Liver (tissue), 3 donors: ENCODE data around the gene SRGAP1.

Experiments
- CTCF ChIP-seq: fragments of 150-350 bp; IDR thresholded peaks from 2 replicates; pipeline ENCODE4 v1.5.1; 2017; ENCODE audit warnings: improper control_type of control experiment, low read depth, low read length; ENCODE audit not compliant: missing input control
- FOXA2 ChIP-seq: IDR thresholded peaks from 2 replicates; pipeline ENCODE4 v1.6.1; 2016; ENCODE audit warnings: antibody characterized with exemption
- GABPA ChIP-seq, 2 donors: IDR thresholded peaks in 1 of 2; conservative IDR thresholded peaks in 1 of 2; 2 replicates each; pipeline ENCODE4 v1.6.1; 2016; ENCODE audit warnings: antibody characterized with exemption in 2 of 2, mild to moderate bottlenecking in 1 of 2, moderate library complexity in 1 of 2
- JUND ChIP-seq, 2 donors: IDR thresholded peaks; 2 replicates each; pipeline ENCODE4 v1.6.1; 2016; ENCODE audit warnings: antibody characterized with exemption in 2 of 2
- MAX ChIP-seq: IDR thresholded peaks from 2 replicates; pipeline ENCODE4 v1.6.1; 2016; ENCODE audit warnings: antibody characterized with exemption
- NR2F2 ChIP-seq: IDR thresholded peaks from 2 replicates; pipeline ENCODE4 v1.6.1; 2016; ENCODE audit warnings: antibody characterized with exemption
- RAD21 ChIP-seq, 2 donors: IDR thresholded peaks; 2 replicates each; pipeline ENCODE4 v1.6.1; 2016; ENCODE audit warnings: antibody characterized with exemption in 2 of 2, mild to moderate bottlenecking in 2 of 2
- REST ChIP-seq: IDR thresholded peaks from 2 replicates; pipeline ENCODE4 v1.6.1; 2016; ENCODE audit warnings: antibody characterized with exemption, mild to moderate bottlenecking
- RXRA ChIP-seq, 2 donors: IDR thresholded peaks; 2 replicates each; pipeline ENCODE4 v1.6.1; 2017 to 2018; ENCODE audit warnings: antibody characterized with exemption in 2 of 2, mild to moderate bottlenecking in 1 of 2
- SP1 ChIP-seq: IDR thresholded peaks from 2 replicates; pipeline ENCODE4 v1.6.1; 2018; ENCODE audit warnings: antibody characterized with exemption, mild to moderate bottlenecking
- TAF1 ChIP-seq: conservative IDR thresholded peaks from 2 replicates; pipeline ENCODE4 v1.6.1; 2016; ENCODE audit warnings: antibody characterized with exemption, mild to moderate bottlenecking
- YY1 ChIP-seq: IDR thresholded peaks from 2 replicates; pipeline ENCODE4 v1.6.1; 2016; ENCODE audit warnings: antibody characterized with exemption, mild to moderate bottlenecking
- TF ChIP-seq, protein P1 (sequence below): IDR thresholded peaks from 2 replicates; pipeline ENCODE4 v1.6.1; 2016; ENCODE audit warnings: antibody characterized with exemption
- donor health status: healthy.
- donor health status: healthy.

- TF ChIP-seq SP1 (no peak), CTCF (no peak), RAD21 (IDR thresholded peaks at IDR 0.05) (no peak), TAF1 (no peak), MAX (no peak), GABPA (IDR thresholded peaks at IDR 0.05 in 1 of 2, conservative IDR thresholded peaks at IDR 0.05 in 1 of 2) (no peak), REST (no peak), JUND (IDR thresholded peaks at IDR 0.05) (no peak), YY1 (no peak), RXRA (IDR thresholded peaks at IDR 0.05) (no peak), NR2F2 (no peak), FOXA2 (no peak)
- TF ChIP-seq, protein P1, sequence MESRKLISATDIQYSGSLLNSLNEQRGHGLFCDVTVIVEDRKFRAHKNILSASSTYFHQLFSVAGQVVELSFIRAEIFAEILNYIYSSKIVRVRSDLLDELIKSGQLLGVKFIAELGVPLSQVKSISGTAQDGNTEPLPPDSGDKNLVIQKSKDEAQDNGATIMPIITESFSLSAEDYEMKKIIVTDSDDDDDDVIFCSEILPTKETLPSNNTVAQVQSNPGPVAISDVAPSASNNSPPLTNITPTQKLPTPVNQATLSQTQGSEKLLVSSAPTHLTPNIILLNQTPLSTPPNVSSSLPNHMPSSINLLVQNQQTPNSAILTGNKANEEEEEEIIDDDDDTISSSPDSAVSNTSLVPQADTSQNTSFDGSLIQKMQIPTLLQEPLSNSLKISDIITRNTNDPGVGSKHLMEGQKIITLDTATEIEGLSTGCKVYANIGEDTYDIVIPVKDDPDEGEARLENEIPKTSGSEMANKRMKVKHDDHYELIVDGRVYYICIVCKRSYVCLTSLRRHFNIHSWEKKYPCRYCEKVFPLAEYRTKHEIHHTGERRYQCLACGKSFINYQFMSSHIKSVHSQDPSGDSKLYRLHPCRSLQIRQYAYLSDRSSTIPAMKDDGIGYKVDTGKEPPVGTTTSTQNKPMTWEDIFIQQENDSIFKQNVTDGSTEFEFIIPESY, result no peak
Measured at GRCh38 chr12:63815482-63815852, 29.0 kb upstream of the SRGAP1 start.
